ENCODE measurements around the gene C20orf173. TPM values are rescaled to one million over a fixed set of nuclear protein-coding genes. Genes with fewer than 3 reads are reported as not detected.

C20orf173 gene
- total and polyA plus RNA-seq, 2 of the 13 experiments (the other 11 are each of a cell fraction or from before 2014, with no cell fraction given), result not detected

DNA sequence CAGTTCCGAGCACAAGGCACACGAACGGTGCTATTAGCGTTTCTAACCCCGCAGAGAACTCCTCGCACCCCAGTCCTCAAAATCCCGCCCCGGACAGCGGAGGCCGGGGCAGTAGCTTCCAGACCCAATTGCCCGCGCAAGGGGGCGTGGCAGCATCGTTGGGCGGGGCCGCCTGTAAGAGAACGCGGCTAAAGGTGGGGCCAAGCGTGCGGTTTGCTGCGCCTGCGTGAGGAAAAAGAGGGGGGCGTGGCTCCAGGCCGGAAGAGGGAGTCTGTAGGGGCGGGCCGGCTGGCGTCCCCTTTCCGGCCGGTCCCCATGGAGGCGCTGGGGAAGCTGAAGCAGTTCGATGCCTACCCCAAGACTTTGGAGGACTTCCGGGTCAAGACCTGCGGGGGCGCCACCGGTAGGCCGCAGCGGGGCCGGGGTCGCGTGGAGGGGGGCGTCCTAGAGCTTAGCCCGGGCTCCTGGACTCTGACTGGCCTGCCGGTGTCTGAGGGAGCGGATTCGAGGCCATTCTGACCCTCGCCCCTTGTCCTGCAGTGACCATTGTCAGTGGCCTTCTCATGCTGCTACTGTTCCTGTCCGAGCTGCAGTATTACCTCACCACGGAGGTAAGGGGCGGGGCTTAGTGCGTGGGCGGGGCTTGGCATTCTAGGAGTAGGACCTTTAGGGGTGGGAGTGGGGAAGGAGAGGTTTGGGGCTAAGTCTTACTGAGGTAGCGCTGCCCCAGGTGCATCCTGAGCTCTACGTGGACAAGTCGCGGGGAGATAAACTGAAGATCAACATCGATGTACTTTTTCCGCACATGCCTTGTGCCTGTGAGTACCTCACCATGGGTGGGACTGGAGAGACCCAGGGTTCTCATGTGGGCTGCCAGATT is 12.6 kb upstream of the C20orf173 start, which contains the start of gene ERGIC3 (continued):
- TF ChIP-seq ZNF326 (CRISPR knock-in tag; IDR thresholded peaks at IDR 0.05; ENCODE audit: borderline replicate concordance) (no peak), ZNF101 (CRISPR knock-in tag; IDR thresholded peaks at IDR 0.05; ENCODE audit: borderline replicate concordance, low read depth) (no peak), KDM5B (CRISPR knock-in tag; IDR thresholded peaks at IDR 0.05; ENCODE audit: borderline replicate concordance) (peak; percentile 96; the same call in 1 of the 2 replicates), ZNF670 (CRISPR knock-in tag; IDR thresholded peaks at IDR 0.05; ENCODE audit: borderline replicate concordance) (peak; percentile 76; the same call in 1 of the 2 replicates), ZSCAN22 (CRISPR knock-in tag; IDR thresholded peaks at IDR 0.05) (no peak), ZNF234 (CRISPR knock-in tag; conservative IDR thresholded peaks at IDR 0.05) (no peak), ZNF589 (CRISPR knock-in tag; conservative IDR thresholded peaks at IDR 0.05) (no peak; the same call in 1 of the 2 replicates), ZFP36L1 (CRISPR knock-in tag; IDR thresholded peaks at IDR 0.05) (peak; percentile 81; the same call in 1 of the 2 replicates), KAT8 (CRISPR knock-in tag; IDR thresholded peaks at IDR 0.05) (peak; percentile 97), SNAPC2 (CRISPR knock-in tag; IDR thresholded peaks at IDR 0.05) (peak; percentile 70; the same call in 1 of the 2 replicates), MATR3 (CRISPR knock-in tag; IDR thresholded peaks at IDR 0.05) (no peak), ZNF354B (CRISPR knock-in tag; IDR thresholded peaks at IDR 0.05) (no peak)
- TF ChIP-seq, protein P1, sequence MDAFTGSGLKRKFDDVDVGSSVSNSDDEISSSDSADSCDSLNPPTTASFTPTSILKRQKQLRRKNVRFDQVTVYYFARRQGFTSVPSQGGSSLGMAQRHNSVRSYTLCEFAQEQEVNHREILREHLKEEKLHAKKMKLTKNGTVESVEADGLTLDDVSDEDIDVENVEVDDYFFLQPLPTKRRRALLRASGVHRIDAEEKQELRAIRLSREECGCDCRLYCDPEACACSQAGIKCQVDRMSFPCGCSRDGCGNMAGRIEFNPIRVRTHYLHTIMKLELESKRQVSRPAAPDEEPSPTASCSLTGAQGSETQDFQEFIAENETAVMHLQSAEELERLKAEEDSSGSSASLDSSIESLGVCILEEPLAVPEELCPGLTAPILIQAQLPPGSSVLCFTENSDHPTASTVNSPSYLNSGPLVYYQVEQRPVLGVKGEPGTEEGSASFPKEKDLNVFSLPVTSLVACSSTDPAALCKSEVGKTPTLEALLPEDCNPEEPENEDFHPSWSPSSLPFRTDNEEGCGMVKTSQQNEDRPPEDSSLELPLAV (CRISPR knock-in tag; conservative IDR thresholded peaks at IDR 0.05; ENCODE audit: low read depth), result no peak
- TF ChIP-seq, protein P2, sequence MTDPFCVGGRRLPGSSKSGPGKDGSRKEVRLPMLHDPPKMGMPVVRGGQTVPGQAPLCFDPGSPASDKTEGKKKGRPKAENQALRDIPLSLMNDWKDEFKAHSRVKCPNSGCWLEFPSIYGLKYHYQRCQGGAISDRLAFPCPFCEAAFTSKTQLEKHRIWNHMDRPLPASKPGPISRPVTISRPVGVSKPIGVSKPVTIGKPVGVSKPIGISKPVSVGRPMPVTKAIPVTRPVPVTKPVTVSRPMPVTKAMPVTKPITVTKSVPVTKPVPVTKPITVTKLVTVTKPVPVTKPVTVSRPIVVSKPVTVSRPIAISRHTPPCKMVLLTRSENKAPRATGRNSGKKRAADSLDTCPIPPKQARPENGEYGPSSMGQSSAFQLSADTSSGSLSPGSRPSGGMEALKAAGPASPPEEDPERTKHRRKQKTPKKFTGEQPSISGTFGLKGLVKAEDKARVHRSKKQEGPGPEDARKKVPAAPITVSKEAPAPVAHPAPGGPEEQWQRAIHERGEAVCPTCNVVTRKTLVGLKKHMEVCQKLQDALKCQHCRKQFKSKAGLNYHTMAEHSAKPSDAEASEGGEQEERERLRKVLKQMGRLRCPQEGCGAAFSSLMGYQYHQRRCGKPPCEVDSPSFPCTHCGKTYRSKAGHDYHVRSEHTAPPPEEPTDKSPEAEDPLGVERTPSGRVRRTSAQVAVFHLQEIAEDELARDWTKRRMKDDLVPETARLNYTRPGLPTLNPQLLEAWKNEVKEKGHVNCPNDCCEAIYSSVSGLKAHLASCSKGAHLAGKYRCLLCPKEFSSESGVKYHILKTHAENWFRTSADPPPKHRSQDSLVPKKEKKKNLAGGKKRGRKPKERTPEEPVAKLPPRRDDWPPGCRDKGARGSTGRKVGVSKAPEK (CRISPR knock-in tag; IDR thresholded peaks at IDR 0.05; ENCODE audit: borderline replicate concordance), result no peak
- TF ChIP-seq, protein P3, sequence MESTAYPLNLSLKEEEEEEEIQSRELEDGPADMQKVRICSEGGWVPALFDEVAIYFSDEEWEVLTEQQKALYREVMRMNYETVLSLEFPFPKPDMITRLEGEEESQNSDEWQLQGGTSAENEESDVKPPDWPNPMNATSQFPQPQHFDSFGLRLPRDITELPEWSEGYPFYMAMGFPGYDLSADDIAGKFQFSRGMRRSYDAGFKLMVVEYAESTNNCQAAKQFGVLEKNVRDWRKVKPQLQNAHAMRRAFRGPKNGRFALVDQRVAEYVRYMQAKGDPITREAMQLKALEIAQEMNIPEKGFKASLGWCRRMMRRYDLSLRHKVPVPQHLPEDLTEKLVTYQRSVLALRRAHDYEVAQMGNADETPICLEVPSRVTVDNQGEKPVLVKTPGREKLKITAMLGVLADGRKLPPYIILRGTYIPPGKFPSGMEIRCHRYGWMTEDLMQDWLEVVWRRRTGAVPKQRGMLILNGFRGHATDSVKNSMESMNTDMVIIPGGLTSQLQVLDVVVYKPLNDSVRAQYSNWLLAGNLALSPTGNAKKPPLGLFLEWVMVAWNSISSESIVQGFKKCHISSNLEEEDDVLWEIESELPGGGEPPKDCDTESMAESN (CRISPR knock-in tag; conservative IDR thresholded peaks at IDR 0.05), result 0 out of 2 replicates have a peak, but pooled peaks have one; percentile 61
- TF ChIP-seq, protein P4, sequence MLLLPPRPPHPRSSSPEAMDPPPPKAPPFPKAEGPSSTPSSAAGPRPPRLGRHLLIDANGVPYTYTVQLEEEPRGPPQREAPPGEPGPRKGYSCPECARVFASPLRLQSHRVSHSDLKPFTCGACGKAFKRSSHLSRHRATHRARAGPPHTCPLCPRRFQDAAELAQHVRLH (CRISPR knock-in tag; IDR thresholded peaks at IDR 0.05; ENCODE audit: borderline replicate concordance, low read depth), result peak; percentile 79; the same call in 1 of the 2 replicates
- TF ChIP-seq, protein P5, sequence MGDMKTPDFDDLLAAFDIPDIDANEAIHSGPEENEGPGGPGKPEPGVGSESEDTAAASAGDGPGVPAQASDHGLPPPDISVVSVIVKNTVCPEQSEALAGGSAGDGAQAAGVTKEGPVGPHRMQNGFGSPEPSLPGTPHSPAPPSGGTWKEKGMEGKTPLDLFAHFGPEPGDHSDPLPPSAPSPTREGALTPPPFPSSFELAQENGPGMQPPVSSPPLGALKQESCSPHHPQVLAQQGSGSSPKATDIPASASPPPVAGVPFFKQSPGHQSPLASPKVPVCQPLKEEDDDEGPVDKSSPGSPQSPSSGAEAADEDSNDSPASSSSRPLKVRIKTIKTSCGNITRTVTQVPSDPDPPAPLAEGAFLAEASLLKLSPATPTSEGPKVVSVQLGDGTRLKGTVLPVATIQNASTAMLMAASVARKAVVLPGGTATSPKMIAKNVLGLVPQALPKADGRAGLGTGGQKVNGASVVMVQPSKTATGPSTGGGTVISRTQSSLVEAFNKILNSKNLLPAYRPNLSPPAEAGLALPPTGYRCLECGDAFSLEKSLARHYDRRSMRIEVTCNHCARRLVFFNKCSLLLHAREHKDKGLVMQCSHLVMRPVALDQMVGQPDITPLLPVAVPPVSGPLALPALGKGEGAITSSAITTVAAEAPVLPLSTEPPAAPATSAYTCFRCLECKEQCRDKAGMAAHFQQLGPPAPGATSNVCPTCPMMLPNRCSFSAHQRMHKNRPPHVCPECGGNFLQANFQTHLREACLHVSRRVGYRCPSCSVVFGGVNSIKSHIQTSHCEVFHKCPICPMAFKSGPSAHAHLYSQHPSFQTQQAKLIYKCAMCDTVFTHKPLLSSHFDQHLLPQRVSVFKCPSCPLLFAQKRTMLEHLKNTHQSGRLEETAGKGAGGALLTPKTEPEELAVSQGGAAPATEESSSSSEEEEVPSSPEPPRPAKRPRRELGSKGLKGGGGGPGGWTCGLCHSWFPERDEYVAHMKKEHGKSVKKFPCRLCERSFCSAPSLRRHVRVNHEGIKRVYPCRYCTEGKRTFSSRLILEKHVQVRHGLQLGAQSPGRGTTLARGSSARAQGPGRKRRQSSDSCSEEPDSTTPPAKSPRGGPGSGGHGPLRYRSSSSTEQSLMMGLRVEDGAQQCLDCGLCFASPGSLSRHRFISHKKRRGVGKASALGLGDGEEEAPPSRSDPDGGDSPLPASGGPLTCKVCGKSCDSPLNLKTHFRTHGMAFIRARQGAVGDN (CRISPR knock-in tag; IDR thresholded peaks at IDR 0.05), result peak; percentile 99
